Fibroblast of skin of back (primary cell): ENCODE results near the gene SLC8A1.

Experiments used
- DNase-seq: peaks from one replicate; pipeline ENCODE4 v3.0.0-alpha.2; 2013

SLC8A1 gene

DNA sequence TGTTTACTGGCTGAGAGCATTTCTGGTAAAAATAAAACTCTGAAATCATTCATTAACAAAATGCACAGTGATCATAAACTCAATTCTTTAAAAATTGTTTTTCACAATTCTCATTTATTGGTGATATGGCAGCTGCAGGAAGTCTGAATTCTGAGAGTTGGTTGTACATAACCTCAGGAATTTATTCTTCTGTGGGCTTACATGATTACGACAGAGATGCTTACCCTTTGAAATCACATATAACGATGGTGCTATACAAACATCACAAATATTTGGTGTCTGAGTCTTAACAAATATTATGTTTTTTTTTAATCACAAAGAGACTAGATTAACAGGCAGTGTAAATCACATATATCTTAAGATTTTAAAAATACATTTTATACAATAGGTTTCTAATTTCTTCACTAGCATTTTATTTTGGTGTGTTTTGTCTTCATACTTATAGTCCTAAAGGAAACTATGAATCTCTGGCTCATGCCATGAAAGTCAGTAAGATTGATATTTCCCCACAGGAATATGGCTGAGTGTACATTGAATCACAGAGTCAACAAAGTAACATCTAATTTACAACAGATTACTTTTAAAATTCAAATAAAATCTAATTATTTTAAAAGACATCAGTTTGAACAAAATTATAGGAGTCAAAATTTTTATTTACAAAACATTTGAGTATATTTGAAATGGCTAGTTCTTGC is 354.1 kb downstream of the SLC8A1 start:
- DNase-seq = peak; percentile 92

DNA sequence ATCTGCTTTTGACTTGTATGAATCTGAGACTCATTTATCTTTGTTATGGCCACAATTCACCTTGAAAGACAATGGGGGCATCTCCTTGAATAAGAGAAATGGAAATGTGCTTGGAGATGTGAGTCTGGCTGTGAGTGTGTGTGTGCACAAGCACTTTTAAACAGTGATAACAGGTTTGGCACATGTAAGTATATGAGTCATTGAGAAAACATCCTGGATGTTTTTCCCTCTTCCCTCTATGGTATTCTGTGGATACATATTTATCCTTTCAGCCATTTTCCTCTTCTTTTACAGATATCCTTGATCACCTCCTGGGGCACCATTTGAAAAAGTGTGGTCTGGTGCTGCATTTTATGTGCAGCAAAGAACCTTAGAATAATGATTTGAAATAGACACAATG is 355.5 kb downstream of the SLC8A1 start:
- peak; percentile 77 for DNase-seq

DNA sequence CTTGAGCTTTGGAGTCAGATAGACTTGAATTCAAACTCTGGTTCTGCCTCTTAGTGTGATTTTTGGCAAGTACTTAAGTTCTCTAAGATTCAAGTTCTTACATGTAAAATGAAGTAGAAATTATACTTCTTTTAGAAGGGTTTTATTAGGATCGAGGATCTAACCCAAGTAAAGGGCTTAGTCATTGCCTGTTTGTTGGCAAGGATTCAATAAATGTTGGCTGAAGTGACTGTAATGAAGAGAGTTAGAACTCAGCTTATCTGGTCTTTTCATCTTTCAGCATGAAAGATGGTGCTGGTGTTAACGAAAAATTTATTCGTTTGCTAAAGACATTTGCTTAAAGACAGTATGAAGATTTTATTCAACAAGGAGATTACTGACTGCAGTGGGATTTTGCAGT is 356.9 kb downstream of the SLC8A1 start:
- peak; percentile 79 for DNase-seq

DNA sequence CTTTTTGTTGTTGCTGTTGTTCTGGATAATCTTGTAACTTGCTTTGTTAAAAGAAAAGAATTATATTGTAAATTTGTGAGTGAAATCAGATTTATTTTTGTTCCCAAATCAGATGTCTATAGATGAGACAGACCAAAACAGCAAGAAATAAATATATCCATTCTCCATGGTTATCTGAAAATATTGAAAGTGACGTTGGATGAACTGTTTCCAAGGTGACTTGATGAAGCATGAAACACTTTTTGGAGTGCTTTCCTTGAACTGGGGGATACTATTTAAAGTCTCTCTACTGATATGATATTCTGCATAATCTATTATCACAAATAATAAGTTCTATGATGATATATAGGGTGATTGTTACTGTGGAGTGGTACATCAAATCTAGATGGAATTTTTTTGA is 357.4 kb downstream of the SLC8A1 start:
- no peak for DNase-seq

DNA sequence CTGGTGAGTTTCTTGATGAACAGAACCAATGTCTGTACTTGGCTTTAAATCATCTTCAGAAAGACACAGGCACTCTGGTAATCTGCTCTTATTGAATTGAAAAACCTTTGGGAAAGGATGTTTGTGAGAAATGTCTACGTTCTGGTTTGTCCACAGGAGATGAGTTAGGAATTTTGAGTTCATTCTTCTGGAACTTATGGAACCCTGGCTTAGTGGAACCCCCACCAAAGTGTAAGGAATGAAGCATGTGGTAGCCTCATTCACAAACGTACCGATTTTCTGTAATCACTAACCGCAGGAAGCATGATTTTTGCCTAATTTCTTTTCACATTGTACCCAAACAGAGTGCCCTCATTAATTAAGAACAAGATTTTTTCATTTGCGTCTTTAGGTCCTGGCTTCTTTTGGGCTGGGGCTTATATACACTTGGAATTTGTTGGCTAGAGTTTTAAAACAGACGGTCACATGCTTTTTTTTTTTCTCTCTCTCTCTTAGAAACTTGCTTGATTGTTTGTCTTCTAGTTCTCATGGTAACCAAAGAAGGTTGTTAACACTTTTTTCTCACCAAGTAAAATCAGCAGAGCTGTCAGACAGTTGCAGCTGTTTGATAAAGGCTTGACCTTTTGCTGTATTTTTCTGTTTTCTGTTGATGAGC is 358.7 kb downstream of the SLC8A1 start:
- peak; percentile 74 for DNase-seq

DNA sequence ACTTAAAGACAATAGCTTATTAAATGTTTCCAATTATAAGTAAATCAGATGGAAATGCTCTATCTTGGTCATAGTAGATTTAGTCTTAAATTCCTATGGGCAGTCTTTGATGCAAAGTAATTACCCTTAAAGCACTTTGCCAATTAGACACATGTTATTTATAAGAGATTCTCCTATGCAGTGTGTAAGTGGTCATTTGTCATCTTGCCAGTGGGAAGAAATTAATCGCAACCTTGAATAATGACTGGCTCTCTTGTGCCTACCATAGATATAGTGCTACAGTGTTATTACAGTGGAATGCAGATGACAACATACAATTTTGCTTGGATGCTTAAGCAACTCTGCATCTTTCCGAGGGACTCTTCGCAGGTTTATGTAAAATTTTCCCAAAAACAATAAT is 361.8 kb downstream of the SLC8A1 start:
- no peak for DNase-seq

DNA sequence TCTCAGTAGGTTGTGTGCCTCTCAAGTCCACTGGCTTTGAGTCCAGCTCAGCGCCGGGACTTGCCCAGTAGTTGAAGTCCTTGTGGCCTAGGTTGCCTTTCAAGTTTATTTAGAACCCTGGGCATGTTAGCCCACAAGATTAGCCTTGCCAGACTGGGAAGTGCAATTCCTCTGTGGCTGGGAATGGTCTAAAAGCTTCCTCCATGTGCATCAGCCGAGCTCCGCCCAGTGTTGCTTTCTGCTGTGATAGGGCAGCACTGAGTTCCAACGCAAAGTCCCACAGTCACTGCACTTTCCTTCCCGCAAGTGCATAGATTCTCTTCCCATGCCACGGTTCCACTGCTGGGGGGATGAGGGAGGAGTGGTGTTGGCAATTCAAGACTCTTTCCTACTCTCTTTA is 364.0 kb downstream of the SLC8A1 start:
- DNase-seq = no peak

DNA sequence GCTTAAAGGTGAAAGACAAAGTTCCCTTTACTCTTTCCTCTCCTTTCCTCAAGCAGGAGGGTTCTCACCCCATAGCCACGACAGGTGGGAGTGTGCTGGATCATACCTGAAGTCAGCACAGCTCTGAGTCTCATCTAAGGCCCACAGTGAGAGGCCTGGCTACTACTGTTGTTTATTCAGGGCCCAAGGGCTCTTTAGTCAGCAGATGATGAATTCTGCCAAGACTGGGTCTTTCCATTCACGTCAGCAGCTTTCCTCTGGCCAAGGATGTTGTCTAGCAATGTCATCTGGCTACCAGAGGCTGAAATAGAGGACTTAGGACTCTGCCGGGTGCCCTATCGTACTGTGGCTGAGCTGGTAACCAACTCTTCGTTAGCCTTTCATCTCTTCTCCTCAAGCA is 364.5 kb downstream of the SLC8A1 start:
- DNase-seq = no peak

DNA sequence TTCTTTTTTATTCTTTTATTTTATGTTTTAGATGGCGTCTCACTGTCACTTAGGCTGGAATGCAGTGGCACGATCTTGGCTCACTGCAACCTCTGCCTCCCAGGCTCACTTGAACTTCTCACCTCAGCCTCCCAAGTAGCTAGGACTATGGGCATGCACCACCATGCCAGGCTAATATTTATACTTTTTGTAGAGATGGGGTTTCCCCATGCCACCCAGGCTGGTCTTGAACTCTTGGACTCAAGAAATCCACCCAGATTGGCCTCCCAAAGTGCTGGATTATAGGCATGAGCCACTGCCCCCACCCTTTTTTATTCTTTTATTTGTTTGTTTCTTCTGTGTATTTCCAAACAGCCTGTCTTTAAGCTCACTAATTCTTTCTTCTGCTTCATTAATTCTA is 366.1 kb downstream of the SLC8A1 start:
- DNase-seq = no peak

DNA sequence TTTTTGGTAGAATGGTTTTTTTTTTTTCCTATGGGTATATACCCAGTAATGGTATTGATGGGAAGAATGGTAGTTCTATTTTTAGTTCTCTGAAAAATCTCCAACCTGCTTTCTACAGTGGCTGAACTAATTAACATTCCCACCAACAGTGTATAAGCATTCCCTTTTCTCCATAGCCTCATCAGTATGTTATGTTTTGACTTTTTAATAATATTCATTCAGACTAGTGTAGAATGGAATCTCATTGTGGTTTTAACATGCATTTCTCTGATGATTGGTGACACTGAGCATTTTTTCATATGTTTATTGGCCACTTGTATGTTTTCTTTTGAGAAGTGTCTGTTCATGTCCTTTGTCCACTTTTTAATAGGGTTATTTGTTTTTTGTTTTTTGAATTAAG is 378.6 kb downstream of the SLC8A1 start:
- peak; percentile 87 for DNase-seq

DNA sequence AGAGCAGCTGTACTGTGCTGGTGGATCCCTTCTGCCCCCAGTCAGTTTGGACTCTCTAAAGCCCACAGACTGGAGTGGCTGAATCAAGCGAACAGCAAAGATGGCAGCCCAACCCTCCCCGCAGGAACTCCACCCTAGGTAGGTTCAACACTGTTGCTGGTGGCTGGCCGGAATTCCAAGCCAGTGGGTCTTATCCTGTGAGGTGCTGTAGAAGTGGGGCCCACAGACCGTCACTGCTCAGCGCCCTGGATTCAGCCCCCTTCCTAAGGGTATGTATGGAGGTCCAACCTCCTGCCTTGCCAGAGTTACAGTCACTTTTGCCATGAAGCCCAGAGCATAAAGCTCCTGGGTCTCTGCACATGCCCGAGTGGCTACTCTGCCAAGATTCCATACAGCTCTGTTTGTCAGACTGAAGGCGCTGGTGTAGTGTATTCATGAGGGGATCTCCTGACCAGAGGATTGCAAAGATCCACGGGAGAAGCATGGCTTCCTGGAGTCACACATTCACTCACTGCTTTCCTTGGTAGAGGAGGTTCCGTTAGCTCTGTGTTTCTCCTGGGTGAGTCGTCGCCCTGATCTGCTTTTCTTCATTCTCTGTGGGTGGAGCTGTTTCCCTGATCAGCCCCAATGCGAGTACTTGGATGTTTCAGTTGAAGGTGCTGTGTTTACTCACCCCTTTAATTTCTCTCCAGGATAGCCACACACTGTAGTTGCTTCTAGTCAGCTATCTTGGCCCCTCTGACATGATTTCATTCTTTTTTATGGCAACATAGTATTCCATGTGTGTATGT is 379.3 kb downstream of the SLC8A1 start:
- peak; percentile 28 for DNase-seq

DNA sequence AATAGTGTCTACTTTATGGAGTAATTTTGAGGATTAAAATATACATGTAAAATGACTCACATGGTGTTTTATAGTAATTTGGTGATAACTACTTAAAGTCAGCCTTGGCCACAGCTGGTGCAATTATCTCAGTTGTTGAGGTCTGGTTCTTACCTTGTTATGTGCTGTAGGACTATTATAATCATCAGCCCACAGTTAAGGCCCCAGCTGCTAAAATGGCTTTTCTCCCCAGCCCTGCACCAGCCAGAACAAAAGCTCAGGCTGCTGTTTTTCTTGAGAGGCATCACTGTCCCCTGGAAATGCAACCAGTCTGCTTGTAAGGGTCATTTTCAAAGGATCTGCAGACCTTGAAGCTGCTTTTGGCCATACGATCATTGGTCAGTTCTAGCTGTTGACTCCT is 389.5 kb downstream of the SLC8A1 start:
- no peak for DNase-seq

DNA sequence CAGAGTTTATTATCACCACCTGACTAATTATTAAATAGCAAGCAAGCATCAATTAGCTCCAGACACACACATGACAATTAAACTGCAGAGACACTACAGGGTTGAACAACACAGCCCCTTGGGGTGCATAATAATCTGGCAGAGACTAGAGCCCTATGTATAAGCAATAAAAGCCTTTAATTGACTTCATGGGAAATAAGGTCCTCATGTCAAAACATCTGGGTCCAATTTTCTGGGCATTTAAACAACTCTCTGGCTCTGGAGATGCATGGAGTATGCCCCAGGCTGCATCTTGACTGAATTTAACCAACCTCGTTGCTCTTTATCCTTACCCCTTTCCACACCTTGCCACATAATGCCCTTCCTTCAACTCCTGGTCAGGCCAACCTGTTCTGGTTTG is 402.1 kb downstream of the SLC8A1 start:
- no peak for DNase-seq

DNA sequence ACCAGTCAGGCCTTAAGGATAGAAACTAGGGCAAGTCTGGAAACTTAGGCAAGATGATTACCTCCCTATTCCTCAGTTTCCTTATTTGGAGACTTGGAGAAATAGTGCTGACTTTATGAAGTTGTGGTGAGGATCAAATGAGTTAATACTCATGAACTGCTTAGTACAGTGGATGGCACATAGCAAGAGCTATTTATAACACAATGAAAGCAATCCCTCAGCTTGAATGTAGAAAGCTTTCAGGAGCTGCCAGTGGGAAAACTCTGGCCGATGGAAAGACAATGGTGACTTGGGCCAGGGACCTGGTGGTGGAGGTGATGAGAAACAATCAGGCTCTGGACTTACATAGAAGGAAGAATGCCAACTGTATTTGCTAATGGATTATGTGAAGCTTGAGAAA is 403.4 kb downstream of the SLC8A1 start:
- DNase-seq = no peak

DNA sequence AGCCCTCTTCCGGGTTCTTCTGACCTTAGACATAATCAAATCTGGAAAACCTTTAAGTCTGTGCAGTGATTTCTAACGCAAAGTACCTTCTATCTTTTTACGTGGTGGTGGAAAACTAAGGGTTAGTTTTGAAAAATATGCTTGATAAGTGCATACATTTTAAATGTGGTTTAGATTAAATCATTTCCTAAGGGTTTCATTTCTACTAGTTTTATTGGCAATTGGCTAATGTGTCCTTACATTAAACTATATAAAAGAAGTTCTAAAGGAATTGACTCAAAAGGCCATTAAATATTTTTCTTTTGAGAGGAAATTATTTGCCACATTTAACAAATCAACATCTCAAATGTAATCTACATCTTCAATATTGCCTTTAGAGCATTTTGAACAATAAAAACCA is 404.5 kb downstream of the SLC8A1 start:
- DNase-seq = no peak
